HG03571 (cell line): ENCODE results near the gene HHLA2.

ENCODE experiments used
- ATAC-seq: cut with Tn5 transposase; IDR thresholded peaks from one replicate; pipeline ENCODE4 v1.9.1; 2021; ENCODE audit not compliant: unreplicated experiment

The HHLA2 gene

DNA sequence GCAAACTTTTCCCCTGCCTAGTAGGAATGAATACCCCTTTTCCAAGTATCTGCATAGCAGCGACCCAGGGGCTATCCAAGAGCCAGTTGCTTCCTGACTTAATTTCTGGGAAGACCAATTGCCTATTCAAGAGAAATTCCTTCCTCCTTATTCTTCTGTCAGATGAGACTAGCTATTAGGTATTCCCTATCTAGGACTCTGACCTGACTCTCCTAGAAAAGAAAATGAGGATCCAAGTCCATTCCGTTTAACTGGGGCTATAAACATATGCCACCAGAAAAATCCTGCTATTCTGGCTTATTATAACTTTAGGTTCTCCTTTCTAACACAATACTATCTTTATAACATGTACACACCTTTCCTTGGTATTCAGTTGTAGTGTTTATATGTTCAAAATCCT, 1.7 kb downstream of the HHLA2 start:
- no peak for ATAC-seq

DNA sequence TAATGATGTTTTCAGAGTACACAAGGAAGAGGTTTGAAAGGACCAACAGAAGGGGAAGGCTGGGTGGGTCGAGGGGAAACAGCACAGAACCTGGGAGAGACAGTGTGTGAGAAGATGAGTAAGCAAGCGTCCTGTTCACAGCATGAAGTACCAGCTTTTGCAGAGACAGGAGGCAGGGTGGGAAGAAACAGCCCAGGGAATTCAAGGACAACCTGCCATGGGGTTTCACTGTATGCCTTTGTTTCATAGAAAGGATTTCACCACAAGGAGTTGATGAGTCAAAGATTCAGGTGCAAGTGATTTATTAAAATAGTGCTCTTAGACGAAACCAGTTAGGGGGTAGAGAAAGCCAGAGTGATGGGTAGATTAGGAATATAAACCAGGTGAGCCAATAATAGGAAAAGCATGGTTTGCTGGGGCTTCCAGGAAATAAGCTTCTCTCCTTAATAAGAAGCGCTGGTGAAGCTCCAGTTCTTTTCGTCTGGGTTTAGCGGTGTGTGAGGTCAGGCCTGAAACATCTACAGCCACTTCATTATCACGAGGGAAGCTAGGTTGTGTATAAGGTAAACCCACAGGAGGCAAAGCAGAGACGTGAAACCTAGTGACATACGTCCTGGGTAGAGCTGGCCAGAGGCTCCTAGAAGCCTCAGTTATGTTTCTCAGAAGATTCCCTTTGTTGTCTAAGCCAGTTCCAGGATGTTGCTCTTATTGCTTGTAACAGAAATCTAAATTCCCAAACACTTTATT, 3.9 kb downstream of the HHLA2 start:
- ATAC-seq = no peak

DNA sequence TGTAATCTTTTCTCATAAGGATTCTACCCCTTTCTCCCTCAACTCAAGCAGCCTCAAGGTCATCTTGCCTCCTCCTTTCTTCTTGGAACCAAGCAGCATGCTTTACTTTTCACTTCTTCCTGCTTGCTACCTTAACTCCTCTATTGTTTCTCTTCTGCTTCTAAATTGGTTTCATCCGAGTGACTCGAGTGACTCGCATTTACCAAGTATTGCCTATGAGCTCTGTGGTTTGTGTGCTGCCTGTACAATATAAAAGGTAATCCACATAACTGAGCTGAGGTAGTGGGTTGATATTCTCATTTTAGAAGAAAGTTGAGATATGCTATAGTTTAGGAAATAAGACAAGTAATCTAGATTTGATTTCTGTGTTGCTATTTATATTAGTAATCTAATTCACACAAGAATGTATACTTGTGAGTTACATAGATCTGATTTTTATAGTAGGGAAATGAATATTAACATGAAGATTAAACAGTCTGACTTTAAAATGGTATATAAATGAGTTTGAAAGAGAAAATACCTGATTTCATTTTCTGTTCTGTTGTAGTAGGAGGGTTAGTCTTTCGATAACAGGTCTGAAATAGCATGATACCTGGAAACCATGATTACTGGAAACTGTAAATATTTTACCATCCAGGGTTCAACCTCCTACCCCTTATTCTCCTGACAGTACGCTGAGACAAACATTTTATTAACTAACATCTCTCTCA, 5.5 kb downstream of the HHLA2 start:
- peak; percentile 66 for ATAC-seq

DNA sequence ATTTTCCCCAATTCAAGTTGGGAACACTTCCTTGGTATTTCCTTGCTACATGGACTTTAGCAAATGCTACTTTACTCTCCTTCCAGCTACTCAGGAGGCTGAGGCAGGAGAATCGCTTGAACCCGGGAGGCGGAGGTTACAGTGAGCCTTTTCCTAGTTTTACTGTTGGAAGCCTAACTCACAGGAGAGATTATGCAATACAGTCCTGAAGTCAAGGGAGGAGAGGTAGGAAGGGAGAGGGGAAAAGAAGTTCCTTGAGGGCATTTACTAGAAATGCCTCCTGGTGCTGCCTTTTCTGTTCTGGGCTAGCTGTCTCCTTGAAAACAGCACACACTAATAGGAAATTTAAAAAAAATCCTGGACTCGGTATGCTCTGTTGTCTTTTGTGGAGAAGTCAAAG, 6.2 kb downstream of the HHLA2 start:
- ATAC-seq = no peak

DNA sequence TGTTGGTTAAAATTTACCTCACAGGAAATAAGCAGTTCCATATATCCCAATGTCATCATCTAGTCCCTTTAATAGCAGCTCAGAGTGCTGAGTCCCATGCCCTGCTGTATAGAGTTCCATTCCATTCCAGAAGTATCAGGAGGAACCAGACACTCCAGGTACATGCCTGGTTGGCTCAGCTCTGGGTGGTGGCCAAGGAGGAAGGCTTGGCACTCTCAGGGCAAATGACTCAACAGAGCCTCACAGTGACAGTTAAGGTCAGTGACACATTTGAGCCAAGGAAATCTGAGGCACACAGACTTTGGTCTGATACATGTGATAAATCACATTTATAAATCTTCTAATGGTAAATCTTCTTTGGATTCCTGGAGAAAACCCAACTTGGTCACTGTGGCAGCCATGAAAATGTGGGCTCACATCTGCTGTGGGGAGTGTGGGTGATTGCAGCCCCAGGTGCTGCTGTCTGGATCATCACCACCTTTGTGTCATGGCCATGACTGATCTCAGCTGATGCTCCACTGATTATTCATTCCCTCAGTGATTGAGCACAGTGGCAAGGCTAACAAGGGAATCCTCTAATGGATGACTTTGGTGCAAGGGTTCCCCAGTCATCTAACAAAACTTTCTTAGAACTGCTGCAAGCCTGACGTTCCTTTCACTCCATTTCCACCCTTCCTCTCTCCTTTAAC, 9.3 kb downstream of the HHLA2 start:
- no peak for ATAC-seq

DNA sequence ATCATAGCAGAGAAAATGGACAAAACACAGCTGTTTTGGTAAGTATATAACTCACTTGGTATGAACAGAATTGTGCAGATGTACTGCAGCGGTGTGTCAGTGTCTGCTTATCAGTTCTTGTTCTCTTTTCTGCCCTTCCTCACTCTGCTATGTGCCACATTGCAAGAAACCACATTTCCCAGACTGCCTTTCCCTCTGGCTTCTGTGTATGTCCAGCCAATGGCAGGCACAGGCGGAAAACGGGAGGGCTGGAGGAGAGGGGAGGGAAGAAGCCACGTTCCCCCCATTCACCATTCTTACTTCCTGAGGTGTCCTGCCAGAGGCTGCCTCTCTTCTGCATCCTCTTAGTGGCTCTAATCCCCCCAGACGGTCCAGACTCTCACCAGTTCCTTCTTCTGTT, 15.4 kb downstream of the HHLA2 start:
- no peak for ATAC-seq

DNA sequence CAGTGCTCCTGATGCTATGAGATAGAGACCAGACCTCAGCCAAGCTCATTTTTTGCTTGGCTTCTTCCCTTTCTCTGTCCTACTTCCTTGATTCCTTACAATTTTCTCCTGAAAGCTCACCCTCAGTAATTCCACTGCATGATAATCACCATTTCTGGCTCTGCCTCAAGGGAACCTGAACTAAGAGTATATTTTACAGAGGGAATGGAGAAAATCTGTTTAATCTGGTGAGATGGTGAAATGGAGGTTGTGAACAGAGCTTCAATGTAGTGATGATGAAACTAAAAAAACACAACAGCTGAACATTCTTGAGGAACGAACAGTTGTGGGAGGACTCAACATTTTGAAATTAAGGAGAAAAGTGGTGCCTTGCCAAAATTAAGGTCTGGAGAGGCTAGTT, 16.3 kb downstream of the HHLA2 start:
- no peak for ATAC-seq

DNA sequence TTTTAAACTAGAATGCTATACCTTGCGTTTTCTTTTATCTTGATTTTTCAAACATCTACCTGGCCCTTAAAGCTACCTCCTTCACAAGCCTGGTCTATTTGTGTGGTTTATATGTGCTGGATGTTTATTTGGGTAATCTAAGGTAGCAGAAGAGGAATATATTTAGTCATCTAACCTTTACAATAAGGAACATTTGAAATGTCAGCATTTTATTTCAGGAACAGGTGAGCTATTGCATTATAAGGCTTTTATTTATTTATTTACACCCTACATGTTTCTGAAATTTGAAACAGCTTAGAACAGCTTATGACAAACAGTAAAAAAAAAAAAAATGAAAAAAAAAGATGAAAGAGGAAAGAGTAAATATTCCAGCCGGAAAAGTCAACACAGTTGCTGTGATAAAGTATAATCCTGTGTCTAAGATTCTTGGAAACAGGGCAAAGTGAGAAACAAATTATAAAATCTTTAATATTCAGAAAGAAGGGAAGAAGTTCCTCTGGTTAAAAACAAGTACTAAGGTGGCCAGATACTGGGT, 19.5 kb downstream of the HHLA2 start:
- no peak for ATAC-seq

DNA sequence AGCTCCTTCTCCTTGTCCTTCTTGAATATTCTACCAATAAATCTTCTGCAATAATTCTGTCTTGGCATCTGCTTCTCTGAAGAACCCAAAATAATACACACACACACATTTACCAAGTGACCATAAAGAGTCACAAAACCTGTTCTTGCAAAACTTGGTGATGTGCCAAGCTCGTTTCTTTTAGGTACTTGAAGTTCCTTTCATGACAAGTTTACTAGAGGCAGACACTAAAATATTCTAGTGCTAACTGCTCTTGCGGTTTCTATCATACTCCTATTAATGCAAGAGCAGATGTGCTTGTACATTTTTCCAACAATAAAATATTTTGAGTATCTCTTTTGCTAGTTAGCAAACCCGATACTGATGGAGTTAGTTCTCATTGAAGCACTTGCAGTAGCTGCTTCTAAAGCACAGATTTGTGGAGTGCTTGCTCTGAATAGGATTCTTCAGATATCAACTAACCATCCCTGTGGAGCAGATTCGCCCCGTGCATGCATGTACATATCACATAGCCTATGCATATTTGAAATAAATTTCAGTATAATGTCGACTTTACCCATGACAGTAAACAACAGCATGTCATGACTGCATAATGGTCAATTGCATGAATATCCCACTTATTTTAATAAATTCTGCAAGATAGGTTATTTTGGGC, 23.2 kb downstream of the HHLA2 start:
- ATAC-seq = no peak

DNA sequence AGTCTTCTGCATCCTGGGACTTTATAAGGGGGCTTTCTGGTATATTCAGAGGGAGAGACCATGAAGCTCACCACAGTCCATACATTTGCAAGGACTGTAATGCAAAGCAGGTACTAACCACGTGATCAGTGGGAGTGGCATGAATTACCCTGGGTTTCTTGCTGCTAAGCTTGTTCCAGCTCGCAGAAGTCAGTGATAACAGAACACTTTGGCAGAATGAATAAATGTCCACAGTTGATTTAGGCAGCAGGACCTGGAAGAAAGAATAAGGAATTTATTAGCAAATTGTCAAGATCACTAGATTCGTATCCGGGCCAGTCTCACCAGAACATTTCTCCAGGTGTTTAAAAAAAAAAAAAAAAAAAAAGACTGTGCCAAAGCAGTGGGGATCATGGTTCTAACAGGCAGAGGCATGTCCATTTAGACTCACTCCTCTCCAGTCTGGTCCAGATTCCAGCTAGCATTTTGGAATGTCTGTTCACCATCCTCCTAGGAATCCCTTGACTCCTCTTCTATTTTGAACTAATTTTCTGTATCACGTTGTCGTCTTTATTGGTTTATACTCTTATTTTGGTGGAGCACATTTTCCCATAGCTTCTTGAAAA, 24.5 kb downstream of the HHLA2 start:
- ATAC-seq = no peak

DNA sequence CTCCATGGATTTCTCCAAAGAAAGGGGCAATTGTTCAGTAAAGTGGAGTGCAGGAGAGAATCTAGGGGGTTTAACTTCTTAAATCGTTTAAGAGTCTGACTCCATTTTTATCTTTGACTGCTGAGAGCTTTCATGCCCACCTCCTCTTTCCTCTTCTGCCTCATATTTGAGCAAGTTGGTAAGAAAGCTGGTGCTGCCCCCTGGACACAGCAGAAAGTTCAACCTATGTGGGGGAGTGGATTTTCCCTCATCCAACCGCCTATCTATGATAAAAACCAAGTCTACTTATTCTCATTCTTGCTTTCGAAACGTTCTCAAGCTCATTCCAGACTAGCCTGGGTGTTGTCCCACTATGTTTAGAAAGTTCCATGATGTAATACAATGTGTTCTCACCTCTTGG, 26.0 kb downstream of the HHLA2 start:
- ATAC-seq = no peak

DNA sequence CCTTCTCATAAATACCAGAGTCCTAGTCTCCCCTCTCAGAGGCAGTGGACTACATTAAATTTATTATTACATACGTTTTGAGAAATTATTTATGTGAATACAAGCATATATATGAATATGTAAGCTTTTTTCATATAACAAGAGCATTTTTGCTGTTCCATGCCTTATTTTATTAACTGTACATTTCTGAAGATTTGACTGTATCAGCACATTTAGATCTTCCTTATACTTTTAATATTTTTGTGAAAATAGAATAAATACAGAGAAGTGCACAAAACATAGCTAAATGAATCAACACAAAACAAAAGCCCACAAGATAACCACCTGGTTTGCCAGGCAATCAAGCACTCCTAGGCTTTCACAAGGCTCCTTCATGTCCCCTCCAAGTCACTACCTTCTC, 27.8 kb downstream of the HHLA2 start:
- no peak for ATAC-seq

DNA sequence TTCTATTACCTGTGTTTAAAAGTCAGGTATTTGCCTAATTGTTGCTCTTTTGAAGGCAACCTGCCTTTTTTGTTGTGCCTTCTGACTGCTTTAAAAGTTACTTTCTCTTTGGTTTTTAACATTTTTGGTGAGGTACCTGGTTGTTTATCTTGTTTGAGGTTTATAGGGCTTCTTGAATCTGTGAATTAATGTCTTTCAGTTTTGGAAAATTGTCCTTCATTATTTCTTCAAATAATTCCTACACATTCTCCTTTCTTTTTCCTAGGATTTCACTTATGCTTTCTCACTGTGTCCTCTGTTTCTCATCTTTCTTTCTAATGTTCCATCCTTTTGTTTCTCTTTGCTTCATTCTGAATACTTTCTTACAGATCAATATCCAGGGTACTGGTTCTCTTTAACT, 30.8 kb downstream of the HHLA2 start:
- no peak for ATAC-seq

DNA sequence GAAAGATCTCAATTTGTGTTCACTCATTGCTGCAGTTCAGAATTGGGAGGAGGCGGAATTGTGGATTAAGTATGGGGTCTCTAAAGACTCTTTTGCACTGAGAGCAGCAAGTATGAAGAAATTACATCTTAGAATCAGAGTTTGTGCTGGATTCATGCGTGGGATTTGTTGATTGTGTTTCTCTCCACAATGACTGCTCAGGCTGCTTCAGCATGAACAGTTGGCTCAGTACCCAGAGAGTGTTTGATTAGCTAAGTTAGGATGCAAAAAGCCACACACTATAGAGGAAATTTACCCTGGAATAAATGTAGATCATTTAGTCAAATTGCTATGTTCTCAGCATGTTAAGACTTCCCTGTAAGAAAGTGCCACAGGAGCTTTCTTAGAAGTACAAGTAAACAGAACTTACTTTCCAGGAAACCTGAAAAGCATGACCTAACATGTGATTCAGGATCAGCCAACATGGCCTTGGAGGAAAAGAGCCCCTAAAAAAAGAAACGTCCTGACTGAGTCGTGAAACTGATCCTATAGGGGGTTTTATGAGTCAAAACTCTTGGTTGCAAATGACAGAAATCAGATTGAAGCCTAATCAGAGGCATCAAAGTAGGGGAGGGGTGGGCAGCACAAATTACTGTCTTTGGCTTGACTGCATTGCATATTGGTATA, 32.6 kb downstream of the HHLA2 start:
- ATAC-seq = no peak

DNA sequence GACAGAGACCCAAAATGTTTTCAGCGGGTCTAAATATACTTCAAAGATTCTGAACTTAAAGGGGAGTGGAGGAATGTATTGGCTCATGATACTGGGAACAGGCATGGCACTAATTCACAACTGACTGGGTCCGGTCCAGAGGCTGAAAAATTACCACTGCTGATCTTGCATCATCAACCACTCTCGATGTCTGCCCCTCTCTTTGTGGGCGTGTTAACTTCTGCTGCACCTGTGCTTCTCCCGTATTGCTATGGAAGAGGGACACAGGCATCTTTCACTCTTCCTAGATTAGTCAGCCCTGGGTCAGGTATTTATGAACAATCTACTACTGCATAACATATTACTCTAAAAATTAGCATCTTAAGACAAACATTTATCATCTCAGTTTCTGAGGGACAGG, 33.2 kb downstream of the HHLA2 start:
- no peak for ATAC-seq

DNA sequence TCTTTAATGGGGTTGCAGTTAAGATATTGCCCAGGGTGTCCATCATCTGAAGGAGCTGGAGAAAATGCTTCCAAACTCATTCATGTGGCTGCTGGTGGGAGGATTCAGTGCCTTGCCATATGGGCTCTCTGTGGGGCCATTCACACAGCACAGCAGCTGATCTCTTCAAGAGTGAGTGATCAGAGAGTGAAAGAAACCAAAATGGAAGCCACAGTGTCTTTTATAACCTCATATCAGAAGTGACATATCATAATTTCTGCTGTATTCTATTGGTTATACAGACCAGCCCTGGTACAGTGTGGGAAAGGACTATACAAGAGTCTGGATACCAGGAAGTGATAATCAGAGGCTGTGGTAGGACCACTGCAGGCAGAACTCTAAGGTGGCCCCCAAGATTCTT, 33.6 kb downstream of the HHLA2 start:
- ATAC-seq = no peak

DNA sequence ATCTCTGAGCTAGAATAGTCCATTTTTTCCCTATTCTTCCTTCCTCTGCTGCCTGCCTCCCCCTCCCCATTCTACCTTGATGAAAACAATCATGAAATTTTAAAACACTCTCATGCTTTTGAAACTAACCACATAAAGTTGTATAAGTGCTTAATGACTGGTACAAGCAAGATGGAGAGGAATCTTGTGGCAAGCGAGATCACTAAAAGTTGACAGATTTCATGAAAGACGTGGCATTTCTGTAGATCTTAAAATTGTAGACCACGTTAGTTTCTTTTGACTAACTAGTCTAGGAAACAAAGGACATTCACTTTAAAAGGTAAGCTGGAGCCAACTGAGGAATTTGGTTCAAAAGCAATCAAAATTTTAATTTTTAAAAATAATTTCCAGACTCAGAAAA, 35.4 kb downstream of the HHLA2 start:
- ATAC-seq = no peak

DNA sequence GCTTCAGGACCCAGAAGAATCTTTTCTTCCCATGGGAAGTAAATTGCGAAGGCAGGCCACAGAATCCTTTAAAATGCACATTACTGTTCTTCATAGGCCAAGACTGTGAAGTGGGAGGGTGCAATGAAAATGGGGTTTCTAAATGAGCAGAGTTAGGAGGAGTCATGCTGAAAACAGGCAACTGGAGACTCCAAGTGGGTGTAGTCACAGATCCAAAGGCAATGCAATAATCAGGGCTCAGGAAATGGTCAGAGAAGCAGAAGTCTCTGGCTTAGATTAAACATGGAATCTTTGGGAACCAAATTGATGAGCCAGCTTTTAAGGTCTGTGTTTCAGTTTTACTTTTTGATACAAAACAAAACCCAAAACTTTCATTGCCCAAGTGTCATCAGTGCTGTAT, 37.6 kb downstream of the HHLA2 start:
- no peak for ATAC-seq

DNA sequence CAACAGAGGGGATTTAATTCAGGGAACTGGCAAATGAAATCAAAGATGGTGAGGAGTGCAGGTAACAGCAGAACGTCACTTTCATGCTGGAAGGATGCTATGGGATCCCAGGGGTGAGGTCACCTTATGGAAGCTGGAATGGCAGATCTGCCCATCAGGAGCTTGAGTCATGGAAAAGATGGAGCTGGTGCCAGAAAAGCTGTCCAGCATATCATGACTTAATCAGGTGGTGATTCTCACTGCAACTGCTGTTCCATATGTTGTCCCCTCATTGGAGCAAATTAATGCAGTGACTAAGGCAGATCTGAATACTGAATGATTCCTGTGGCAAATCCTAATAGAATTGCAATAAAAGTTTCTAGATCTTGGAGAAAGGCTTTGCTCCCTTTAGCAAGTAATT, 38.4 kb downstream of the HHLA2 start:
- ATAC-seq = no peak

DNA sequence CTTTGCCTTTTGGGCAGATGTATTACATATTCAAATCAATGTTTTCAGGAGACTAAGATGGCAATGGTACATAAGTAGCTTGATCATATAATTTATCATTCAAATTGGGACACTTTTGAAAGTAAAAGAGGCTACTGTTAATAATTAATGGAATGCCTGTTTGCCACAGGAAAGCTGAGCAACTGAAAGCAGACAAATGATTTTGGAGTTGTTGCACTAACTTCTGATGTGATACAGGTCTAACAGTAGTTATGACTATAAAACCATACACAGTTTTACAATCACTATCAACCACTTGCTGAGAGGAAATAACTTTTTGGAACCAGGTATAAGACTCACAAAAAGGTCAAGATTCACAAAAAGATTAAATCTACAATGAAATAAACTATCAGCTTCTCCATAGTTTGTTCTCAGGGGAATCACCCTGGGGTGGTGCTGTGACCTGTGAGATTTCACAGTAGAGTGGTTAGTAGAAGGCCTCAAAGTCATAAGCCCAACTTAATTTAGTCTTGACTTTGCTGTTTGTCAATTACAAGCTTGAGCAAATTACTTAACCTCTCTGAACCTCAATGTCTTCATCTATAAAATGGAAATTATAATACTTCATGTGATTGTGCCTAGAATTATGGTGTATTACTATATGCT, 42.7 kb downstream of the HHLA2 start:
- no peak for ATAC-seq
